Activated gamma-delta T cell treated with Interleukin-2 at 50 U/mL for 16 hours (primary cell): ENCODE data around the gene KRTAP10-5.
"Not testable (repeated sequence)": the region's sequence is repeated elsewhere in the genome, so short reads cannot be mapped to it uniquely, and the experiment has no call there.

ENCODE experiments used
- DNase-seq: peaks from one replicate; pipeline ENCODE4 v3.0.0-alpha.2; 2020

Gene KRTAP10-5, protein sequence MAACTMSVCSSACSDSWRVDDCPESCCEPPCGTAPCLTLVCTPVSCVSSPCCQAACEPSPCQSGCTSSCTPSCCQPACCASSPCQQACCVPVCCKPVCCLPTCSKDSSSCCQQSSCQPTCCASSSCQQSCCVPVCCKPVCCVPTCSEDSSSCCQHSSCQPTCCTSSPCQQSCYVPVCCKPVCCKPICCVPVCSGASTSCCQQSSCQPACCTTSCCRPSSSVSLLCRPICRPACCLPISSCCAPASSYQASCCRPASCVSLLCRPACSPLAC

DNA sequence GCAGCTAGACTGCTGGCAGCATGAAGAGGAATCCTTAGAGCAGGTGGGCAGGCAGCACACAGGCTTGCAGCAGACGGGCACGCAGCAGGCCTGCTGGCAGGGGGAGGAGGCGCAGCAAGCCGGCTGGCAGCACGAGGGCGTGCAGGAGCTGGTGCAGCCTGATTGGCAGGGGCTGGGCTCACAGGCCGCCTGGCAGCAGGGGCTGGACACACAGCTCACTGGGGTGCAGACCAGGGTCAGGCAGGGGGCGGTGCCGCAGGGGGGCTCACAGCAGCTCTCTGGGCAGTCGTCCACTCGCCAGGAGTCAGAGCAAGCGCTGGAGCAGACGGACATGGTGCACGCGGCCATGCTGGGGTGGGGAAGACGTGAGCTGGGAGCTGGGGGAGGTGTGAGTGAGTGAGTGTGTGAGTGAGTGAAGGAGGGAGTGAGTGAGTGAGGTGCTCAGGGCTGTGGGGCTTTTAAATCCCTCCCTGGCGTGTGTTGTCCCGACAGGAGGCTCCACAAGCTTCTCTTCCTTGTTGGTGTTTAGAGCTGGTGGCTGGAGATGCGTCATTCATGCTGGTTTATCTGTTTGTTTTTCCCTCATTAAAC is at the start of gene KRTAP10-5:
Gene KRTAP10-5 (minus strand): TSS at position 374 of the 591 bp plus-strand sequence. CDS start 26 bp downstream, at position 348.
- DNase-seq, result not testable (repeated sequence)

DNA sequence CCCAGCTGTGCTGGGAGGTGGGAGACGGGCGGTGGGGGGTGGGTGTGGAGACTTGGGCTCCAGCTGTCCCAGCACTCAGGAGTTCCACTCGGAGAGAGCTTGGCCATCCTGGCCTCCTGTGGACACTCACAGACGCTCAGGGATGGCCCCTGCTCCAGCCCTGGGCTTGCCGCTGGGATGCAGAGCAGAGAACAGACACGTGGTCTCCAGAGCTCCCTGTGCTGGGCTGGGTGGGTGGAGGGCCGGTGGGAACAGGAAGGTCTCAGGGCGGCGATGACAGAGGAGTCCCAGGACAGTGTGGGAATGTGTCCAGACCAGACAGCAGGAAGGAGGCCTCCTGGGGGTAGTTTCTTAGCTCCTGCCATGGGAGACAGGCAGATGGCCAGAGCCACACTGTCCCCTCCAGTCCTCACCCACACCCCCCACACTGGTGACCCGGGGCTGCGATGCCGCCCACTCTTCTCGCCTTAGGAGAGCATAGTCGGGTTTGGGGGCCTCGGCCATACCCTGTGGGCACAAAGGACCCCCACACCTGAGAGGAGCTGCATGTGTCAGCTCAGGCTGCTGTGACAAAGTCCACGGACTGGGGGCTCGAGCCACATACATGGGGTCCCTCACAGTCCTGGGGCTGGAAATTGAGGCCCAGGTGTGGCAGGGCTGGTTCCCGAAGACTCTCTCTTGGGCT is 48.4 kb upstream of the KRTAP10-5 start:
- no peak for DNase-seq

GRCh38 chr21:44627831-44628233 is 47.4 kb upstream of the KRTAP10-5 start:
- not testable (repeated sequence) for DNase-seq

- DNase-seq, result not testable (repeated sequence)
Observed at GRCh38 chr21:44627181-44627822, 46.9 kb upstream of the KRTAP10-5 start.

GRCh38 chr21:44626673-44627143 is 46.3 kb upstream of the KRTAP10-5 start, which contains the start of gene KRTAP10-9:
Gene KRTAP10-9, plus strand, starts transcription at chr21:44627093. Its CDS starts 79 bp downstream, at chr21:44627172.
- no peak for DNase-seq

DNA sequence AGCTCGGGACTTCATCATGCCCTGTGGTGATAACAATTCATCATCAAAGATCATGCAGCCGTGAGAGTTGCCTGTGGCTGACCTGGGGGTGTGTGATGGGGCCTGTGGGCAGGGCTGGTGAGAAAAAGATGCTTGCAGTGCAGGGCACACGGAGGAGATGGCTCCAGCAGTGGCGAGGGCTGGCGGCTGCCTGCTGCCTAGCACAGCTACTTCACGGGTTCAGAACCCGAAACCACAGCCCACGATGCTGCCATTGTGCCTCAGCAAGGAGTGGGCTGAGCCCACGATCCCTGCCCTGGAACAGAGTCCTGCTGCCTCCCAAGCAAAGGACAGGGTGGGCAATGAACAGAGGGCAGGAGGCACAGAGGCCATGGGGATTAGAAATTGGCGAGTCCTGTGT is 45.9 kb upstream of the KRTAP10-5 start:
- DNase-seq, result no peak

- DNase-seq, result no peak
Observed at GRCh38 chr21:44625756-44626155, 45.4 kb upstream of the KRTAP10-5 start.

GRCh38 chr21:44623575-44623974 is 43.2 kb upstream of the KRTAP10-5 start:
- no peak for DNase-seq

DNA sequence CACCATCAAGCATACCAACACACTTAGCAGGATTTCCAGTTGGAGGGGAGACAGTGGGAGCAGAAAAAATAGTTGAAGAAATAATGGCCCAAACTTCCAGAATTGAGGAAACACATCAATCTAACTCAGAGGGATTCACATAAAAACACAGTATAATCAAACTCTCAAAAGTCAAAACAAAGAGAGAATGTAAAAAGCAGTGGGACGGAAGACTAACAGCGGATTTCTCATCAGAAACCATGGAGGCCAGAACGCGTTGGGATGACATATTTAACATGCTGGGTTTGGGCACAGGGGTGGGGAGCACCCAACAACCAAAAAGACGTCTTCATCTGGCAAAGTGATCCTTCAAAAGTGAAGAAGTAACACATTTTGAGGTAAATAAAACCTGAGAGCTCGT is 39.5 kb upstream of the KRTAP10-5 start:
- no peak for DNase-seq

- peak; percentile 67 for DNase-seq
Observed at GRCh38 chr21:44618909-44619308, 38.5 kb upstream of the KRTAP10-5 start.

- no peak for DNase-seq
Observed at GRCh38 chr21:44618504-44618903, 38.1 kb upstream of the KRTAP10-5 start.

DNA sequence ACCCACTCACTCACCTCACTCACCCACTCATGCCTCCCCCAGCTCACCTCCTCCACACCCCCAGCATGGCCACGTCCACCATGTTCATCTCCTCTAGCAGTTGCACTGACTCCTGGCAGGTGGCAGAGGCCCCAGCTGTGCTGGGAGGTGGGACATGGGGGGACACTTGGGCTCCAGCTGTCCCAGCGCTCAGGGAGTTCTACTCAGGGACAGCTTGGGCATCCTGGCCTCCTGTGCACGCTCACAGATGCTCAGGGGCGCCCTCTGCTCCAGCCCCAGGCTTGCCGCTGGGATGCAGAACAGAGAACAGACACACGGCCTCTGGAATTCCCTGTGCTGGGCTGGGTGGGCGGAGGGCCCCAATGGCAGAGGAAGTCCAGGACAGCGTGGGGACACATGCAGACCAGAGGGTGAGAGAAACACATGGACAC is 36.7 kb upstream of the KRTAP10-5 start:
- DNase-seq, result no peak

DNA sequence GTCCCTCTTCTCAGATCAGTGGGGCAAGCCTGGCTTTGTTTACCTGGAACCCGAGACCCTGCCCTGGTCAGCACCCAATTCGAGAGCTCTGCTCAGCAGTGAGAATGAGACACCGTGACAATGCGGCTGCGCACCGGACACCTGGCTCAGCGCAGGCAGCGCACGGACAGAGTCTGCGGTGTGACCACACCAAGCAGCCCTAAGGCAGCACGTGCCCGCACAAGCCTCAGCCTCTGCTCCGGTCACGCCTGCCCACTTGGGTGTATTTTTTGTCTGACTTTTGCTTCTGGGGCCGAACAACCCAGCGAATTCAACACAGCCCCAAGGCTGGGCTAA is 36.2 kb upstream of the KRTAP10-5 start:
- DNase-seq, result no peak

- no peak for DNase-seq
Observed at GRCh38 chr21:44615911-44616590, 35.6 kb upstream of the KRTAP10-5 start.

GRCh38 chr21:44615466-44615865 is 35.1 kb upstream of the KRTAP10-5 start:
- DNase-seq, result no peak

DNA sequence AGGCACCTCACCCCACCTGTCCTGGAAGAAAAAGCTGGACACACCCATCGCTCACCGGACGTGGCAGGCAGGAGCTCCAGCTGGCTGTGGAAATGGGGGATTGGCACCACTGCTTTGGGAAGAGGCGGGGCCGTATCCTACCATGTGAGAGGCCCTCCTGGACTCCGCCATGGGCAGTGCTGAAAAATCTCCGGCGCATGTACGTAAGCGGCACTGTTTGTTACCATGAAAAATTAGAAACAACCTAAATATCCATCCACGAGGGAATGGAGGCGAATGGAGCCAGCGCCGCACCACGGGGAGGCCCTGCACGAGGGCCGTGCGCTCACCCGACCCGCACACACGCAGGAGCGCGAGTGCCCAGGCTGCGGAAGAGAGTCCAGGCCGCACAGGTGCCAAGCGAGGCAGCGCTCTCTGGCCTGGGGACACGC is 34.6 kb upstream of the KRTAP10-5 start:
- no peak for DNase-seq

DNA sequence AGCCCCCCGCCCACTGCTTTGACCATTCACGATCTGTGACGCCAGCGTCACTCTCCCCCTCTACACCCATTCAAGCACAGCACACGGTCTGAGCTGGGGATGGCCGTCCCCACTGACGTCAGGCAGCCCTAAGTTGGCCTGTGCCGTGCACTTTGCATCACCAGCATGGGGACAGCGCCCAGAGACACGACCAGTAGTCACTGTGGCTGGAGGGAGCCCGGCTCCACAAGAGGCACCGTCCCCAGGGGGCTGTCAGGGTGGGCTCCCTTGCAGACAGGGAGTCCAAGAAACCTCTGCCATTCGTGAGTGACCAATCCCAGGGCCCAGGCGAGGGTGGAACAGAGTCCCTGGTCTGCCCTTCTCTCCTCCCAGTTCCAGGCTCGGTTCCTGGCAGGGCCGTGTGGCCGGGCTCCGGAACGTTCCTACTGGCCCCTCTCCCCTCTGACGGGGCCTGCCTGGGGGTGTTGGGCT is 33.8 kb upstream of the KRTAP10-5 start:
- DNase-seq, result no peak

- no peak for DNase-seq
Observed at GRCh38 chr21:44613386-44614155, 33.2 kb upstream of the KRTAP10-5 start.

GRCh38 chr21:44612669-44613229 is 32.3 kb upstream of the KRTAP10-5 start:
- DNase-seq, result no peak

DNA sequence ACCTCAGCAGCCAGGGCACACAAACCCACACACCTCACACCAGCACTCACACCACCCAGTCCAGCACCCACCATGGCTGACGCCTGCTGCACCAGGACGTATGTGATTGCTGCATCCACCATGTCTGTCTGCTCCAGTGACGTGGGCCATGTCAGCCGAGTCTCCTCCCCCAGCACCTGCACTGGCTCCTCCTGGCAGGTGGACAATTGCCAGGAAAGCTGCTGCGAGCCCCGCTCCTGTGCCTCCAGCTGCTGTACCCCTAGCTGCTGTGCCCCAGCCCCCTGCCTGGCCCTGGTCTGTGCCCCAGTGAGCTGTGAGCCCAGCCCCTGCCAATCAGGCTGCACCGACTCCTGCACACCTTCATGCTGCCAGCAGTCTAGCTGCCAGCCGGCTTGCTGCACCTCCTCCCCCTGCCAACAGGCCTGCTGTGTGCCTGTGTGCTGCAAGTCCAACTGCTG is 31.7 kb upstream of the KRTAP10-5 start, which contains the start of gene KRTAP10-8:
Gene KRTAP10-8 (plus strand): TSS at position 51 of the 458 bp plus-strand sequence. CDS start 22 bp downstream, at position 73.
- DNase-seq, result no peak

GRCh38 chr21:44611551-44611950 is 31.1 kb upstream of the KRTAP10-5 start:
- DNase-seq, result no peak
